HepG2 (cell line): ENCODE measurements around the gene GDAP1L1.

Experiments used
- KDM1A ChIP-seq: IDR thresholded peaks from 2 replicates; pipeline ENCODE4 v1.6.1; 2016; ENCODE audit warnings: missing compliant biosample characterization
- NFIB ChIP-seq: sonication (generic); formaldehyde crosslinking; IDR thresholded peaks from 2 replicates; pipeline ENCODE4 v1.9.0; 2021; ENCODE audit warnings: missing genetic modification reagents, mild to moderate bottlenecking, borderline replicate concordance
- POLR2A ChIP-seq, 2 experiments: IDR thresholded peaks; 2 replicates each; pipeline ENCODE4 v1.6.1; 2011; ENCODE audit warnings: low read depth in 2 of 2, low read length in 2 of 2, mild to moderate bottlenecking in 1 of 2, moderate library complexity in 1 of 2; ENCODE audit not compliant: insufficient read depth in 1 of 2
- STAG1 ChIP-seq: sonication (generic); formaldehyde crosslinking; IDR thresholded peaks from 2 replicates; pipeline ENCODE4 v1.4.0; 2020; ENCODE audit warnings: missing genetic modification reagents
- U2AF1 ChIP-seq: fragments of 200-400 bp; formaldehyde crosslinking; optimal IDR thresholded peaks from 2 replicates; pipeline ENCODE3; 2017; ENCODE audit warnings: mild to moderate bottlenecking, low read depth, low read length
- ZIK1 ChIP-seq: sonication (generic); formaldehyde crosslinking; IDR thresholded peaks from 2 replicates; pipeline ENCODE4 v1.5.0; 2020; ENCODE audit warnings: mild to moderate bottlenecking, low read depth, missing genetic modification reagents, borderline replicate concordance
- ZNF274 ChIP-seq: sonication (generic); formaldehyde crosslinking; IDR thresholded peaks from 2 replicates; pipeline ENCODE4 v1.5.1; 2020; ENCODE audit warnings: mild to moderate bottlenecking, missing genetic modification reagents
- ZNF891 ChIP-seq: sonication (generic); formaldehyde crosslinking; IDR thresholded peaks from 2 replicates; pipeline ENCODE4 v1.5.0; 2020; ENCODE audit warnings: mild to moderate bottlenecking, missing genetic modification reagents
- TF ChIP-seq, protein P1 (sequence below): sonication (generic); formaldehyde crosslinking; IDR thresholded peaks from 2 replicates; pipeline ENCODE4 v1.4.0; 2020; ENCODE audit warnings: missing genetic modification reagents
- TF ChIP-seq, protein P2 (sequence below): sonication (generic); formaldehyde crosslinking; IDR thresholded peaks from 2 replicates; pipeline ENCODE4 v1.4.0; 2020; ENCODE audit warnings: missing genetic modification reagents
- TF ChIP-seq, protein P3 (sequence below): sonication (generic); formaldehyde crosslinking; IDR thresholded peaks from 2 replicates; pipeline ENCODE4 v1.4.0; 2020; ENCODE audit warnings: mild to moderate bottlenecking, missing genetic modification reagents
- TF ChIP-seq, protein P4 (sequence below): sonication (generic); formaldehyde crosslinking; IDR thresholded peaks from 2 replicates; pipeline ENCODE4 v1.5.1; 2020; ENCODE audit warnings: missing genetic modification reagents, mild to moderate bottlenecking, borderline replicate concordance
- TF ChIP-seq, protein P5 (sequence below): sonication (generic); formaldehyde crosslinking; IDR thresholded peaks from 2 replicates; pipeline ENCODE4 v1.5.0; 2020; ENCODE audit warnings: mild to moderate bottlenecking, missing genetic modification reagents, moderate library complexity

DNA sequence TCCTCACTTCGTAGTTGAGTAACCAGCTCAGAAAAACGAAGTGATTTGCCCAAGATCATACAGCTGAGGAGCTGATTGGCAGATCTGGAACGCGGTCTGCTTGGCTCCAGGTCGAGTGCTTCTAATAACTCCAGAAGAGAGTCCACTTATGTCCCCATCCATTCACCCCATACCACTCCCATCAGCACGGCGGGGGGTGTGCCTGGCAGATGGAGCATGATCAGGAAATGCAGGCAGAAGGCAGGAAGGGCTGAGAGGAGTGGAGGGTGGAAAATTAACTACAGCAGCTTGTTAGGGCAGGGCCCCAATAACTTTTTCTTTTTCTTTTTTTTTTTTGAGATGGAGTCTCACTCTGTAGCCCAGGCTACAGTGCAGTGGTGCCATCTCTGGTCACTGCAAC, 48.9 kb downstream of the GDAP1L1 start:
- TF ChIP-seq, protein P1, sequence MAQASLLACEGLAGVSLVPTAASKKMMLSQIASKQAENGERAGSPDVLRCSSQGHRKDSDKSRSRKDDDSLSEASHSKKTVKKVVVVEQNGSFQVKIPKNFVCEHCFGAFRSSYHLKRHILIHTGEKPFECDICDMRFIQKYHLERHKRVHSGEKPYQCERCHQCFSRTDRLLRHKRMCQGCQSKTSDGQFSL (CRISPR knock-in tag), result no peak
- no peak for TF ChIP-seq NFIB
- TF ChIP-seq, protein P2, sequence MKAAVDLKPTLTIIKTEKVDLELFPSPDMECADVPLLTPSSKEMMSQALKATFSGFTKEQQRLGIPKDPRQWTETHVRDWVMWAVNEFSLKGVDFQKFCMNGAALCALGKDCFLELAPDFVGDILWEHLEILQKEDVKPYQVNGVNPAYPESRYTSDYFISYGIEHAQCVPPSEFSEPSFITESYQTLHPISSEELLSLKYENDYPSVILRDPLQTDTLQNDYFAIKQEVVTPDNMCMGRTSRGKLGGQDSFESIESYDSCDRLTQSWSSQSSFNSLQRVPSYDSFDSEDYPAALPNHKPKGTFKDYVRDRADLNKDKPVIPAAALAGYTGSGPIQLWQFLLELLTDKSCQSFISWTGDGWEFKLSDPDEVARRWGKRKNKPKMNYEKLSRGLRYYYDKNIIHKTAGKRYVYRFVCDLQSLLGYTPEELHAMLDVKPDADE, result no peak
- TF ChIP-seq POLR2A (IDR thresholded peaks at IDR 0.05; ENCODE audit: insufficient read depth in 1 of 2, low read depth in 2 of 2, low read length in 2 of 2), result no peak
- no peak for TF ChIP-seq U2AF1
- TF ChIP-seq, protein P3, sequence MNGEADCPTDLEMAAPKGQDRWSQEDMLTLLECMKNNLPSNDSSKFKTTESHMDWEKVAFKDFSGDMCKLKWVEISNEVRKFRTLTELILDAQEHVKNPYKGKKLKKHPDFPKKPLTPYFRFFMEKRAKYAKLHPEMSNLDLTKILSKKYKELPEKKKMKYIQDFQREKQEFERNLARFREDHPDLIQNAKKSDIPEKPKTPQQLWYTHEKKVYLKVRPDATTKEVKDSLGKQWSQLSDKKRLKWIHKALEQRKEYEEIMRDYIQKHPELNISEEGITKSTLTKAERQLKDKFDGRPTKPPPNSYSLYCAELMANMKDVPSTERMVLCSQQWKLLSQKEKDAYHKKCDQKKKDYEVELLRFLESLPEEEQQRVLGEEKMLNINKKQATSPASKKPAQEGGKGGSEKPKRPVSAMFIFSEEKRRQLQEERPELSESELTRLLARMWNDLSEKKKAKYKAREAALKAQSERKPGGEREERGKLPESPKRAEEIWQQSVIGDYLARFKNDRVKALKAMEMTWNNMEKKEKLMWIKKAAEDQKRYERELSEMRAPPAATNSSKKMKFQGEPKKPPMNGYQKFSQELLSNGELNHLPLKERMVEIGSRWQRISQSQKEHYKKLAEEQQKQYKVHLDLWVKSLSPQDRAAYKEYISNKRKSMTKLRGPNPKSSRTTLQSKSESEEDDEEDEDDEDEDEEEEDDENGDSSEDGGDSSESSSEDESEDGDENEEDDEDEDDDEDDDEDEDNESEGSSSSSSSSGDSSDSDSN, result no peak
- TF ChIP-seq KDM1A (CRISPR knock-in tag), result no peak
- TF ChIP-seq, protein P4, sequence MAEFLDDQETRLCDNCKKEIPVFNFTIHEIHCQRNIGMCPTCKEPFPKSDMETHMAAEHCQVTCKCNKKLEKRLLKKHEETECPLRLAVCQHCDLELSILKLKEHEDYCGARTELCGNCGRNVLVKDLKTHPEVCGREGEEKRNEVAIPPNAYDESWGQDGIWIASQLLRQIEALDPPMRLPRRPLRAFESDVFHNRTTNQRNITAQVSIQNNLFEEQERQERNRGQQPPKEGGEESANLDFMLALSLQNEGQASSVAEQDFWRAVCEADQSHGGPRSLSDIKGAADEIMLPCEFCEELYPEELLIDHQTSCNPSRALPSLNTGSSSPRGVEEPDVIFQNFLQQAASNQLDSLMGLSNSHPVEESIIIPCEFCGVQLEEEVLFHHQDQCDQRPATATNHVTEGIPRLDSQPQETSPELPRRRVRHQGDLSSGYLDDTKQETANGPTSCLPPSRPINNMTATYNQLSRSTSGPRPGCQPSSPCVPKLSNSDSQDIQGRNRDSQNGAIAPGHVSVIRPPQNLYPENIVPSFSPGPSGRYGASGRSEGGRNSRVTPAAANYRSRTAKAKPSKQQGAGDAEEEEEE (CRISPR knock-in tag), result no peak
- no peak for TF ChIP-seq ZNF274 (CRISPR knock-in tag)
- TF ChIP-seq ZIK1, result no peak
- TF ChIP-seq, protein P5, sequence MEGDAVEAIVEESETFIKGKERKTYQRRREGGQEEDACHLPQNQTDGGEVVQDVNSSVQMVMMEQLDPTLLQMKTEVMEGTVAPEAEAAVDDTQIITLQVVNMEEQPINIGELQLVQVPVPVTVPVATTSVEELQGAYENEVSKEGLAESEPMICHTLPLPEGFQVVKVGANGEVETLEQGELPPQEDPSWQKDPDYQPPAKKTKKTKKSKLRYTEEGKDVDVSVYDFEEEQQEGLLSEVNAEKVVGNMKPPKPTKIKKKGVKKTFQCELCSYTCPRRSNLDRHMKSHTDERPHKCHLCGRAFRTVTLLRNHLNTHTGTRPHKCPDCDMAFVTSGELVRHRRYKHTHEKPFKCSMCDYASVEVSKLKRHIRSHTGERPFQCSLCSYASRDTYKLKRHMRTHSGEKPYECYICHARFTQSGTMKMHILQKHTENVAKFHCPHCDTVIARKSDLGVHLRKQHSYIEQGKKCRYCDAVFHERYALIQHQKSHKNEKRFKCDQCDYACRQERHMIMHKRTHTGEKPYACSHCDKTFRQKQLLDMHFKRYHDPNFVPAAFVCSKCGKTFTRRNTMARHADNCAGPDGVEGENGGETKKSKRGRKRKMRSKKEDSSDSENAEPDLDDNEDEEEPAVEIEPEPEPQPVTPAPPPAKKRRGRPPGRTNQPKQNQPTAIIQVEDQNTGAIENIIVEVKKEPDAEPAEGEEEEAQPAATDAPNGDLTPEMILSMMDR (CRISPR knock-in tag), result no peak
- TF ChIP-seq STAG1, result no peak
- no peak for TF ChIP-seq ZNF891 (CRISPR knock-in tag)
